ENCODE measurements around the gene PPP1R12A.
"Not testable (repeated sequence)": the region's sequence is repeated elsewhere in the genome, so short reads cannot be mapped to it uniquely, and the experiment has no call there.

Gene PPP1R12A

GRCh38 chr12:79891506-79892162 is 43.3 kb downstream of the PPP1R12A start:
- no peak for DNase-seq (ENCODE audit: low spot score)

DNA sequence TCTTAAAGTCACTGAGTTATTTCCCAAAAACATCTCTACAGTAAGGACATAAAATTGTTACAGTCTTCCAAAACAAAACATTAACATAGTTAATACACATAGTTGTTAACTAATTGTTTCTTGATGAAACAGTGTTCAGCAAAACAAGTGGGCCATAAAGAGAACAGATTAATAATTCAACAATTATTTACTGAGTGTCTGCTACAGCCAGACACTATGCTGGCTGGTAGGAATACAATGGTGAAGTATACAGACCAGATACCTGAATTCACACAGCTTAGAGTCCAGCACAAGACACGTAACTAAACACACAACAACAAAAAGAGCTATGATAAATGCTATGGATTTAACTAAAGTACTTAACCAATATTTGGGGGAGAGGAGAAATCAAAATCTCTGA is 47.0 kb downstream of the PPP1R12A start:
- DNase-seq (ENCODE audit: low spot score) = no peak

- DNase-seq (ENCODE audit: low spot score) = peak; percentile 61
Measured at GRCh38 chr12:79886917-79887519, 47.9 kb downstream of the PPP1R12A start.

DNA sequence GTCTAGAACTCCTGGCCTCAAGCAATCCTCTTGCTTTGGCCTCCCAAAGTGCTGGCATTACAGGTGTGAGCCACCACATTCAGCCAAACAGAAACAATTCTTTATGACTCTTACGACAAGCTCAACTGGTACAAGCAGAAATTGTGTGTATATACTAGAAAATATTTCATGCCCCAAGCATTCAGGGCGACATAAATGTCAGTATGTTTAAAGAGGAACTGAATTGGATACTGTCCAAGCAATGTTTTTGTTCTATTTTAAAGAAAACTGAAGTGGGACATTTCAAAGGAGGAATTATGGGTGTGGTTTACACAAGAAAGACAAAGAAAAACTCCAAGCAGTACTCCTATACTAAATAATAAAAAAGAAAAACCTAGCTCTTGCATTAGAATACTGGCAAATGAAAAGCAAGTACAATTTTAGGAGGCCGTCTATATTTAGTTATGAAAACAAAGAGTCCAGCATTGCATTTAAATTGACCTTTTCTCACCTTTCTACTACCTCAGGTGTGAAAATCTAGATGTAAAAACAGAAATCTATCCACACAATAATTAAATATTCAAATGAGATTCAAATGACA is 48.9 kb downstream of the PPP1R12A start:
- DNase-seq (ENCODE audit: low spot score) = no peak

DNA sequence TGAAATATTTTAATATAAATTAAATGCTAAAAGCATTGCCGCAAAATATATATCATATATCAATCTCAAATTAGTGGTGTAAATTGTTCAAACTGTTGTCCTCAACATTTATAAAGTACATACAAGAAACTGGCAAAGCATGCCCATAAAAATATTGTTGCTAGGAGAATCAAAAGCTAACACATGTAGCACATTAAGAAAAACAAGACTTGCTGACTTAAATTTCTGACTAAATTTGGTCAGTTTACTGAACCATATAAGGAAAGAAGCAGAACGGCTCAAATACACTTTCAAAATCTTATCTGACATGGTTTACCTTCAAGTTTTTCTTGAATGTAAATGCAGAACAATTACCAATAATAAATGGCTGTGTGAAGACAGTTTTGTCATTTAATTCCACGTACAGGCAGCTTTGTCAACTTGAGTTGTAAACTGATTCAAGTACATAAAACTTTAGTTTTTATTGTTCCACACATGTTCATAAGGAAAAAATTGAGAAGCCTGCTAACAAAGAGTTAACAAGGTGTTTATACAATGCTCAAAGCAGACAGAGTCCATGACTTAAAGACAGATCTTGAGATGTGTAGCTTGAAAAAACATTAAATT is 50.4 kb downstream of the PPP1R12A start:
- no peak for DNase-seq (ENCODE audit: low spot score)

DNA sequence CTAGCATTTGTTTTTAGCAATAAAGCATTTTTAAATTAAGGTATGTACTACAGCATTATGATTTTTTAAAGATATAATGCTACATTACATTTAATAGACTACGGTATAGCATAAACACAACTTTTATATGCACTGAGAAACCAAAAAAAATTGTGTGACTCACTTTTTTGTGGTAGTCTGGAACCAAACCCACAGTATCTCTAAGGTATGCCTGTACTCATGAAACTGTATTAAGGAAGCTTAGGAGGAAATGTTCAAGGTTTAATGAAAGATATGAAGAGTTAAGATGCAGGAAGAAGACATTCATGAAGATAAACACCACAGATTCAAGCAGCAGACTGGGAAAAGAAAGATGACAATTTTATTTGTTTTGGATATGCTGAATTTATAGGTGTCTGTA is 51.7 kb downstream of the PPP1R12A start:
- no peak for DNase-seq (ENCODE audit: low spot score)

DNA sequence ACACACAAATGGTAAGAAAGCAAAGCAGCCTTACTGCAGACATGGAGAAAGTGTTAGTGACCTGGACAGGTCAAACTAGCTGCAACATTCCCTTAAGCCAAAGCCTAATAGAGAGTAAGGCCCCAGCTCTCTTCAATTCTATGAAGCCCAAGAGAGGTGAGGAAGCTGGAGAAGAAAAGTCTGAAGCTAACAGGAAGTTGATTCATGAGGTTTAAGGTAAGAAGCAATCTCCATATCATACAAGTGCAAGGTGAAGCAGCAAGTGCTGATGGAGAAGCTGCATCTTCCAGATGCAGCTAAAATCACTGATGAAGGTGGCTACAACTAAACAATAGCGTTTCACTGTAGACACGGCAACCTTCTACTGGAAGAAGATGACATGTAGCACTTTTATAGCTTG is 53.5 kb downstream of the PPP1R12A start:
- DNase-seq (ENCODE audit: low spot score) = no peak

DNA sequence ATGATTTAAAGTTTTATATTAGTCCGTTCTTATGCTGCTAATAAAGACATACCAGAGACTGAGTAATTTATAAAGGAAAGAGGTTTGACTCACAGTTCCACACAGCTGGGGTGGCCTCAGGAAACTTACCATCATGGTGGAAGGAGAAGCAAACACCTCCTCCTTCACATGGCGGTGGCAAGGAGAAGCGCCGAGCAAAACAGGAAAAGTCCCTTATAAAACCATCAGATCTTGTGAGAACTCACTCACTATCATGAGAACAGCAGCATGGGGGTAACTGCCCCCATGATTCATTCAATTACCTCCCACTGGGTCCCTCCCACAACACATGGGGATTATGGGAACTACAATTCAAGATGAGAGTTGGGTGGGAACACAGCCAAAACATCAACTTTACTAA is 56.4 kb downstream of the PPP1R12A start:
- DNase-seq (ENCODE audit: low spot score) = not testable (repeated sequence)

DNA sequence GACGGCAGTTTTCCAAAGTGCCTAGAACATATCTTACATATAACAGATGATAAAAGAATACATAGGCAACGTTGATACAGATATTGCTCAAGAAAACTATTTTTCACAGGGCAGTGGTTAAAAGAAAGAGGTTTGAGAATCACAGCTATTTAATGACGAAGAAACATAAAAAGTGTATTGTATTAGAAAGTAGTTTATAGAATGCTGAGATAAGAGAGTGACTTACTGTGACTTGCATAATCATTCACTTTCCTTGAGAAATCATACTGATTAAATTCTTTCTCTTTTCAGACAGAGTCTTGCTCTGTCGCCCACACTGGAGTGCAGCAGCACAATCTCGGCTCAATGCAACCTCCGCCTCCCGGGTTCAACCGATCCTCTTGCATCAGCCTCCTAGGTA is 57.7 kb downstream of the PPP1R12A start:
- no peak for DNase-seq (ENCODE audit: low spot score)

DNA sequence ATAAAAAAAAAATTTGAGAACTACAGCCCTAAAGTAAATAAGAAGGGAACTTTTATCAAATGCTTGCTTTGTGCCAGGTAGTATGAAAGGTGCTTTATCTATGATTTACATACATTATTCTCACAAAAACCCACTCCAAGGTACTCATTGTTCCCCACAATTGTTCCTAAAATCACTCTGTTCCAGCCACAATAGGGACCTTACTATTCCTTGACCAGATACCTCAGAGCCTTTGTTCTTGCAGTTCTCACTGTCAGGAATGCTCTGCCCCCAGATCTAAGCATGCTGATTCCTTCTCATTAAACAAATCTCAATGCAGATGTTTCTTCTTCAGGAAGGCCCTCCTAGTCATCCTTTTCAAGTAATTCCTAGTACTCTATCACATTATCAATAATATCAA is 60.2 kb downstream of the PPP1R12A start:
- no peak for DNase-seq (ENCODE audit: low spot score)

- no peak for DNase-seq (ENCODE audit: low spot score)
Measured at GRCh38 chr12:79873201-79873600, 61.7 kb downstream of the PPP1R12A start.

DNA sequence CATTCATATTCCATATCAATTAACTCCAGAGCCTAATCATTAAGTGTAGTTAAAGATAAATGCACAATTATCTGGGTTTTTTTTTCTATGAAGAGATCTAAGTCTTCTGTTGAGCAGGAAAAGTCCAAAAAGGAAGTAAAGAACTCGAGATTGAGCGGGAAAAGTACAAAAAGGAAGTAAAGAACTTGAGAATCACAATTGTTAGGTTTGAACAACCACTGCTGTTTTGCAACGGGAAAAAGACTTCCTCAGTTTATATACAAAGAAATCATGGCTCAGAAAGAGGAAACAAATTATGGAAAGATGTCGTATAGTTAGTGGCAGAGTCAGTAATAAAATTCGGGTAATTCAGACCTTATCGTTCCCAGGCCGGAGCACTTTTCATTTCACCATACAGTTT is 63.3 kb downstream of the PPP1R12A start:
- no peak for DNase-seq (ENCODE audit: low spot score)

GRCh38 chr12:79870916-79871315 is 64.0 kb downstream of the PPP1R12A start:
- no peak for DNase-seq (ENCODE audit: low spot score)

GRCh38 chr12:79859646-79860045 is 75.3 kb downstream of the PPP1R12A start:
- no peak for DNase-seq (ENCODE audit: low spot score)

- no peak for DNase-seq (ENCODE audit: low spot score)
Measured at GRCh38 chr12:79858518-79858917, 76.4 kb downstream of the PPP1R12A start.

- no peak for DNase-seq (ENCODE audit: low spot score)
Measured at GRCh38 chr12:79857675-79858074, 77.2 kb downstream of the PPP1R12A start.

- no peak for DNase-seq (ENCODE audit: low spot score)
Measured at GRCh38 chr12:79850610-79851299, 84.1 kb downstream of the PPP1R12A start.

GRCh38 chr12:79848339-79848738 is 86.6 kb downstream of the PPP1R12A start:
- no peak for DNase-seq (ENCODE audit: low spot score)

- DNase-seq (ENCODE audit: low spot score) = no peak
Measured at GRCh38 chr12:79847417-79847816, 87.5 kb downstream of the PPP1R12A start.

GRCh38 chr12:79844693-79845092 is 90.2 kb downstream of the PPP1R12A start:
- DNase-seq (ENCODE audit: low spot score) = no peak

DNA sequence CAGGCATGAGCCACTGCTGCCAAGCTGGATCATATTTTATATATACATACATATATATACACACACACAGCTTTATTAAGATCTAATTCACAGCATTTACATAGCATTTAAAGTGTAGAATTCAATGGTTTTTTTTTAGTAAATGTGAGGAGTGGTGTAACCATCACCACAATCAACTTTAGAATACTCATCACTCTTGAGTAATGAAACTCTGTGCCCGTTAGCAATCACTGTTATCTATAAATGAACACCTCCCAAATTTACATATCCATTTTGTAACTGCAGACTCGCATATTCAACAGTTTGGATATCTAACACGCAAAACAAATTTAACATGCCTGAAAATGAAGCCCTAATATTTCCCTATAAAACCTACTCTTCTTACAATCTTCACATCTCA is 90.9 kb downstream of the PPP1R12A start:
- DNase-seq (ENCODE audit: low spot score) = no peak

DNA sequence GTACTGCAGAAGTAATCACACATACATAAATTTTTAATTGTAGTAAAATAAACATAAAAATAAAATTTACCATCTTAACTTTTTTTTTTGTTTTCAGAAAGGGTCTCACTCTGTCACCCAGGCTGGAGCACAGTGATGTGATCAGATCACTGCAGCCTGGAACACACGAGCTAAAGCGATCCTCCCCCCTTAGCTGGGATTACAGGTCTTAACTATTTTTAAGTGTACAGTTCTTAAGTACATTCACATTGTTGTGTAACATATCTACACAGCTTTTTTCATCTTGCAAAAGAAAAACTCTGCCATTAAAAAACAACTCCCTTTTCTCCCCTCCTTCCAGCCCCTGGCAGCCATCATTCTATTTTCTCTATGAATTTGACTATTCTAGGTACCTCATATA is 92.3 kb downstream of the PPP1R12A start:
- no peak for DNase-seq (ENCODE audit: low spot score)

DNA sequence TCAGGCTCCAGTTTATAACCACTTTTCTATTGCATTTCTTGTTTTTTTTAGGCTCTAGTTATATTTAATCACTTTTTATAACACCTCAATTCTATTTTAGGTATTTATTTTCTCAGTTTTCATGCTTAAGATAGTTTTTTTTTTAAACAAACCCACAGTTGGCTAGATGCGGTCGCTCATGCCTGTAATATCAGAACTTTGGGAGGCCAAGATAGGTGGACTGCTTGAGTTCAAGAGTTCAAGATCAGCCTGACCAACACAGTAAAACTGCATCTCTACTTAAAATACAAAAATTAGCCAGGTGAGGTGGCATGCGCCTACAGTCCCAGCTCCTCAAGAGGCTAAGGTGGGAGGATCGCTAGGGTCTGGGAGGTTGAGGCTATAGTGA is 93.0 kb downstream of the PPP1R12A start:
- no peak for DNase-seq (ENCODE audit: low spot score)

All from LoVo (cell line).